ENCODE measurements around the gene DUS1L.

DUS1L gene

DNA sequence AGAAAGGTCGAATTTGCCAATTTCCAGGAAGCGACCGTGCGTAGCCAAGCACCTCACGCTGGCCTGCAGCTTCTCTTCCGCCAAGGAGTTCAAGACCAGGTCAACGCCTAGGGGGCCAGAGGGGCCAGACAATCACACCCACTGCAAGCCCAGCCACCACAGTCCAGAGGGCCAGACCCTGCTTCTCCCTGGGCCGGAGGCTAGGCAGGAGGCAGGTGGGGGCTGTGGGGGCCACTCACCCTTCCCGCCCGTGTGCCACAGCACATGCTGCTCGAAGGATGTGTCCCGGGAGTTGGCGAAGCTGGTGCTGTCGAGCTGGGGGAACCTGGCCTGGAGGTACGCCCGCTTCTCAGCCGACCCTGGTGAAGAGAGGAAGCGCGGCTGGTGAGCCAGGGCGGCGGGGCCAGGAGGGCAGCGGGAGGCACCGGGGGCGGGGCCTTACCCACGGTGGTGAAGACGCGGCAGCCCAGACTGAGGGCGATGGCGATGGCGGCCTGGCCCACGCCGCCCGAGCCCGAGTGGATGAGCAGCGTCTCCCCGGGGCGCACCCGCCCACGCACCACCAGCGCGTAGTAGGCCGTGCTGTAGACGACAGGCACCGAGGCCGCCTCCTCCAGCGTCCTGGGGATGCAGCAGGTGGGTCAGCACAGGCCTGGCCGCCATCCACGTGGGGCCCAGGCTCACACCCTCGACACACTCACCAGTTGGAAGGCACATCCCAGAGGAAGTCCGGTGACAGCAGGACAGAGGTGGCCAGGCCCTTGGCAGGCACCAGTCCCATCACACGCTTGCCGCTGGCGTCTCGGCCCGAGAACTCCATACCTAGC, 18.1 kb upstream of the DUS1L start:
- H3K4me3 ChIP-seq (ENCODE audit: low read depth, low read length) = no peak overlapping the region
- peak; percentile 9 for TF ChIP-seq POLR2A (IDR thresholded peaks at IDR 0.05; ENCODE audit: extremely low read depth, insufficient read length)
- no peak for TF ChIP-seq MYC (IDR thresholded peaks at IDR 0.05; ENCODE audit: low read depth, low read length)
- DNase-seq (ENCODE audit: low read depth) = no peak

DNA sequence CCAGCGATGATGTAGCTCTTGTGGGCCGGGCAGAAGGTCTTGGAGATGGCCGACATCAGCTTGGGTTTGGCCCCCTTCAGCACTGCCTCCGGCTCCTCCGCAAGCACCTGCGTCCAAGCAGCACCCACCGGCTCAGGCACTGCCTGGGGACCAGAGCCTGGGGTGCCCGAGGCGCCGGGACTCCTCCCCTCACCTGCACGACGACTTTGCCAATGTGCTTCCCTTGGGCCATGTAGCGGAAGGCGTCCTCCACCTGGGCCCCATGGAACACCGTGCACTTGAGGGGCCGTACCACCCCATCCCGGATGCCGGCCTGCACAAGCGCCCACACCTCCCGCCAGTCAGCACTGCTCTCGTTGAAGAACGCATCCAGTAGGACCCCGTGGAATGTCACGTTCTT, 17.4 kb upstream of the DUS1L start:
- no peak for TF ChIP-seq MAX (IDR thresholded peaks at IDR 0.05; ENCODE audit: low read depth, low read length)
- no peak for DNase-seq (ENCODE audit: low read depth)
- no peak overlapping the region for H3K4me3 ChIP-seq (ENCODE audit: low read depth, low read length)

DNA sequence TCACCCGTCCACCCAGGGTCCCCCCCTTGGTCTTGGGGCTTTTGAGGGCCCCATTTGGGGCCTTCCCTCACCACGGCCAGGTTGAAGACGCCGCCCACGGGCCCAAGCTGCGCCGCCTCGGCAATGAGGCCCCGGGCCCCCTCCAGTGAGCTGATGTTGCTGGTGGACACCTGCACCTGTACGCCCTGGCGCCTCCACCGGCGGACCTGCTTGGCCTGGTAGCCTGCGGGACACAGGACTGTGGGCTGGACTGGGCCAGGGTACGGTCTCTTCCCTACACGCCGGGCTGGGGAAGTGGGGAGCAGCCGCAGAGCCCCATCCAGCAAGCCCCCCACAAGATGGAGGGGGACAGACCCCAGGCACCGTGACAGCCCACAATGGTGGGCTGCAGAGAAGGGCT, 16.9 kb upstream of the DUS1L start:
- H3K4me3 ChIP-seq (ENCODE audit: low read depth, low read length) = no peak overlapping the region
- no peak for TF ChIP-seq MAX (IDR thresholded peaks at IDR 0.05; ENCODE audit: low read depth, low read length)
- no peak for TF ChIP-seq POLR2A (IDR thresholded peaks at IDR 0.05; ENCODE audit: extremely low read depth, insufficient read length)
- TF ChIP-seq MYC (IDR thresholded peaks at IDR 0.05; ENCODE audit: low read depth, low read length) = no peak
- TF ChIP-seq, protein P1, sequence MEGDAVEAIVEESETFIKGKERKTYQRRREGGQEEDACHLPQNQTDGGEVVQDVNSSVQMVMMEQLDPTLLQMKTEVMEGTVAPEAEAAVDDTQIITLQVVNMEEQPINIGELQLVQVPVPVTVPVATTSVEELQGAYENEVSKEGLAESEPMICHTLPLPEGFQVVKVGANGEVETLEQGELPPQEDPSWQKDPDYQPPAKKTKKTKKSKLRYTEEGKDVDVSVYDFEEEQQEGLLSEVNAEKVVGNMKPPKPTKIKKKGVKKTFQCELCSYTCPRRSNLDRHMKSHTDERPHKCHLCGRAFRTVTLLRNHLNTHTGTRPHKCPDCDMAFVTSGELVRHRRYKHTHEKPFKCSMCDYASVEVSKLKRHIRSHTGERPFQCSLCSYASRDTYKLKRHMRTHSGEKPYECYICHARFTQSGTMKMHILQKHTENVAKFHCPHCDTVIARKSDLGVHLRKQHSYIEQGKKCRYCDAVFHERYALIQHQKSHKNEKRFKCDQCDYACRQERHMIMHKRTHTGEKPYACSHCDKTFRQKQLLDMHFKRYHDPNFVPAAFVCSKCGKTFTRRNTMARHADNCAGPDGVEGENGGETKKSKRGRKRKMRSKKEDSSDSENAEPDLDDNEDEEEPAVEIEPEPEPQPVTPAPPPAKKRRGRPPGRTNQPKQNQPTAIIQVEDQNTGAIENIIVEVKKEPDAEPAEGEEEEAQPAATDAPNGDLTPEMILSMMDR (IDR thresholded peaks at IDR 0.05; ENCODE audit: low read depth, low read length) = no peak
- no peak for DNase-seq (ENCODE audit: low read depth)

DNA sequence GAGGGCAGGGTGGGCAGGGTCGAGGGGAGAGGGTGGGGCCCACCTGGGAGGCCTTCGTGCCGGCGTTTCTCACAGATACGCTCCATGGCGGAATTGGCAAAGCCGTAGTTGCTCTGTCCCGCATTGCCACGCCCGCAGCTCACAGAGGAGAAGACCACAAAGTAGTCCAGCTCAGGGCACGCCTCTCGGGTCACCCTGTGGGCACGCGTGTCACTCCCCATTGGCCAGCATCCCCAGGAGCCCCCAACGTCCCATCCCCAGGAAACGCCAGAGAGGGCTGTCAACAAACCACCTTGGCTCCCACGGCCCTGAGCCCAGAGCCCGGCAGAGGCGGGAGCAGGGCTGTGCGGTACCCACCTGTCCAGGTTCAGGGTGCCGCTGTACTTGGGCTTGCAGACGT, 16.4 kb upstream of the DUS1L start:
- H3K4me3 ChIP-seq (ENCODE audit: low read depth, low read length) = no peak overlapping the region
- peak; percentile 6 for TF ChIP-seq POLR2A (IDR thresholded peaks at IDR 0.05; ENCODE audit: extremely low read depth, insufficient read length)
- TF ChIP-seq, protein P1 (IDR thresholded peaks at IDR 0.05; ENCODE audit: low read depth, low read length) = no peak
- DNase-seq (ENCODE audit: low read depth) = no peak

DNA sequence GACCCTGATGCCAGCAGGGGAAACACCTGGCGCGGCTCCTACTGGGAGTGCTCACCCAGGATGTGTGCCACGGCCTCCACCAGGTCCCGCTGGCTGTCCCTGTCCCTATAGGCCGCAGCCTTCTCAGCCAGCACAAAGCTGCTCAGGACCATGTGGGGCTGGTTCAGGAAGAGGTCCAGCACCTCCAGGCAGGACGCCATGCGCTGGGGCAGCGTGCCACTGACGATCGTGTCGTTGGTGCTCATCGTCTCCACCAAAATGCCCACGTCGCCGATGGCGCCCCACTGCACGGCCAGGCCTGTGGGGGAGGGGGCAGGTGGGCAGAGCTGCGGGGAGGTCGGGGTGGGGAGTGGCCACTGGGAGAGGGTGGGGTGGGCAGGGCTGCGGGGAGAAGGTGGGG, 15.9 kb upstream of the DUS1L start:
- DNase-seq (ENCODE audit: low read depth) = no peak
- H3K4me3 ChIP-seq (ENCODE audit: low read depth, low read length) = no peak overlapping the region
- no peak for TF ChIP-seq POLR2A (IDR thresholded peaks at IDR 0.05; ENCODE audit: extremely low read depth, insufficient read length)
- no peak for TF ChIP-seq MAX (IDR thresholded peaks at IDR 0.05; ENCODE audit: low read depth, low read length)
- TF ChIP-seq, protein P1 (IDR thresholded peaks at IDR 0.05; ENCODE audit: low read depth, low read length) = no peak
- no peak for TF ChIP-seq MYC (IDR thresholded peaks at IDR 0.05; ENCODE audit: low read depth, low read length)

GRCh38 chr17:82080789-82081464, 15.3 kb upstream of the DUS1L start:
- TF ChIP-seq, protein P1 (IDR thresholded peaks at IDR 0.05; ENCODE audit: low read depth, low read length) = no peak
- TF ChIP-seq MYC (IDR thresholded peaks at IDR 0.05; ENCODE audit: low read depth, low read length) (no peak), MAX (IDR thresholded peaks at IDR 0.05; ENCODE audit: low read depth, low read length) (no peak), POLR2A (IDR thresholded peaks at IDR 0.05; ENCODE audit: extremely low read depth, insufficient read length) (no peak)
- H3K4me3 ChIP-seq (ENCODE audit: low read depth, low read length) = no peak overlapping the region
- DNase-seq (ENCODE audit: low read depth) = no peak
